GM13977 (cell line): ENCODE data around the gene UBE2M.
"Not testable (repeated sequence)": the region's sequence is repeated elsewhere in the genome, so short reads cannot be mapped to it uniquely, and the experiment has no call there.

Experiments
- DNase-seq: peaks from one replicate; pipeline ENCODE4 v3.0.0; 2012; ENCODE audit warnings: low spot score
- CTCF ChIP-seq: IDR thresholded peaks from 2 replicates; pipeline ENCODE4 v1.5.1; 2012; ENCODE audit warnings: mild to moderate bottlenecking, control low read depth; ENCODE audit not compliant: insufficient read depth; ENCODE audit errors: extremely low read depth, missing control alignments
- in situ Hi-C: fragments of 300-500 bp; cut with MboI; formaldehyde crosslinking; loops from one replicate; pipeline ENCODE4 v1.12.0; 2022; ENCODE audit warnings: low sequenced_read_pairs, low pct_unique_long_range_greater_than_20kb, mixed read lengths, inconsistent platforms; ENCODE audit not compliant: unreplicated experiment

The UBE2M gene

GRCh38 chr19:58509731-58510083 lies 48.7 kb downstream of the UBE2M start:
- TF ChIP-seq CTCF, result no peak
- DNase-seq, result no peak
- in situ Hi-C loops, result no loop called here

- in situ Hi-C loops, DNase-seq: not testable (repeated sequence)
Measured at GRCh38 chr19:58507602-58508223, 50.7 kb downstream of the UBE2M start.
